AG04450 (cell line): ENCODE data around the gene ANXA6. TPM values are rescaled to one million over a fixed set of nuclear protein-coding genes. Genes with fewer than 3 reads are reported as not detected.

Source experiments
- CTCF ChIA-PET: fragments of 300-600, 350-600 bp; formaldehyde crosslinking; extraction: SDS; loops from one replicate; lab custom pipeline; 2022; ENCODE audit warnings: antibody characterized with exemption, inconsistent platforms; lab: Charles Lee
- POLR2A ChIA-PET: fragments of 350-600 bp; formaldehyde crosslinking; extraction: SDS; loops from one replicate; lab custom pipeline; 2021; ENCODE audit warnings: antibody characterized with exemption, inconsistent platforms; lab: Yijun Ruan, JAX
- DNase-seq: peaks from one replicate; pipeline ENCODE4 v3.0.0-alpha.2; 2011; ENCODE audit warnings: low read depth, low spot score
- H3K27ac ChIP-seq: one replicate; pipeline ENCODE4 v1.5.1; 2012; ENCODE audit warnings: low read depth, low read length, control low read depth
- H3K27me3 ChIP-seq: one replicate; pipeline ENCODE4 v1.6.0; 2012; ENCODE audit warnings: low read length; ENCODE audit not compliant: control insufficient read depth, insufficient read depth
- H3K4me3 ChIP-seq: 2 replicates; pipeline ENCODE4 v1.5.1; 2011; ENCODE audit warnings: mild to moderate bottlenecking, low read depth, low read length, control low read depth
- H3K9me3 ChIP-seq: 2 replicates; pipeline ENCODE4 v1.5.1; 2012; ENCODE audit warnings: low read length; ENCODE audit not compliant: control insufficient read depth, insufficient read depth
- CTCF ChIP-seq: IDR thresholded peaks from 2 replicates; pipeline ENCODE4 v1.5.1; 2011; ENCODE audit warnings: low read depth, low read length, control low read depth, inconsistent platforms
- polyA plus RNA-seq: library from polyadenylated mRNA; depleted of rRNA; stranded (reverse); fragments of >200 nt; gene quantifications from 2 replicates; pipeline ENCODE4 v1.2.3, GENCODE V29; 2011

ANXA6 gene
- polyA plus RNA-seq, 1 experiment: 502 TPM

- H3K27ac ChIP-seq: peak overlapping the region; percentile 65
- ChIA-PET CTCF (interaction anchor here (1.9 to 15.2 kb wide), 4 partner anchors 13 to 63 kb away, joined by 6 to 174 read pairs (median 10); no protein-coding TSS in a partner anchor), POLR2A (interaction anchor here (1.1 kb wide), 1 partner anchor 13 kb away, joined by 4 read pairs; no protein-coding TSS in a partner anchor)
- no peaks in the 10 kb centered on the region for H3K9me3 ChIP-seq
- no peaks in the 10 kb centered on the region for H3K27me3 ChIP-seq
- TF ChIP-seq CTCF: no peak
- no peak for DNase-seq
- no peak overlapping the region for H3K4me3 ChIP-seq
Observed at GRCh38 chr5:151062405-151063141, 95.0 kb downstream of the ANXA6 start.

DNA sequence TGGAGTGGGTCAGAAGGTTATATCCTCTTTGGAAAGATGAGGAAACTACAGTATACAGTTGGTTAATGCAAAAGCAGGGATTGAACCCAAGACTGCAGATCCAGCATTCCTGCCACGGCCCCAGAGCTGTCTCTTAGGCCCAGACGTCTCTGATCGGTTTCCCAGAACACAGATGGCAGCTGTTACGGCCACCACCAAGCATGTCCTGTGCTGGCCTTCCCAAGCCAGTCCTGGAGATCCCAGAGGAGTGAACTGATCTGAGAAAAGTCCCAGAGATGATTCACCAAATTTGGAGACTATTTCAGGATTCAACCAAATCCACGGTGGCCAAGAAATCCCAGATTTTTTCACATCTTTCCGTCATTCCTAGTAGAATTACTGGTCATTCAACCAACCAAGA is 96.8 kb downstream of the ANXA6 start:
- ChIA-PET POLR2A (no interaction called here), CTCF (interaction anchor here (0.7 to 15.2 kb wide), 3 partner anchors 11 to 105 kb away, joined by 3 to 174 read pairs (median 11); no protein-coding TSS in a partner anchor)
- TF ChIP-seq CTCF: no peak
- Histone ChIP-seq H3K4me3 (no peak overlapping the region), H3K27ac (no peak overlapping the region), H3K9me3 (no peaks in the 10 kb centered on the region; the same call in 1 of the 2 replicates), H3K27me3 (no peaks in the 10 kb centered on the region)
- no peak for DNase-seq

DNA sequence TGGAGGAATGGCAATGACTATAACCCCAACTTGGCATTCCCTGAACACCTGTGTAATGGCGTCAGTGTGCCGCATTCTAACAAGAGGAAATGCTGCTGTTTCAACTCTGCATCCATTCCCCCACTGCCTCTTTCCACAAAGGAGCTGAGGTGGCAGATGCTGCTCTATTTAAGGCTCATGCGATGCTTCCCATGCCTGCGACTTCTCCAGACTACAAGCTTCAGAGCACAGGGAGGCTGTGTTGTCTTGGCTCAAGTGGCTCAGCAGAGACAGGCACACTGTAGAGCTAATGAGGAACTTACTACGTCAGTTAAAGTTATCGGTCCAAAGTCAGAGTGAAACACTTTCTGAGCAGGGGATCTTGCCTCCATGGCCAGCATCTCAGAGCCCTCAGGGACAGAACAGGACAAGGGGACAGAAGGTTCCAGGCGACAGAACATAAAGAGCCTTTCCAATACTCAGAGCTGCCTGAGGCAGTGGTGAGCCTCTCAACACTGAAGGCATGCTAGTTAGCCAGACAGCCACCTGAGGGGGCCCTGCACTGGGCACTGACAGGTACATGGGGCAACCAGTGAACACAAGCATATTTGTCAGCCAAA is 98.6 kb downstream of the ANXA6 start:
- Histone ChIP-seq H3K4me3 (no peak overlapping the region), H3K27ac (no peak overlapping the region), H3K9me3 (no peaks in the 10 kb centered on the region; the same call in 1 of the 2 replicates), H3K27me3 (no peaks in the 10 kb centered on the region)
- no peak for TF ChIP-seq CTCF
- POLR2A ChIA-PET: no interaction called here
- no peak for DNase-seq
- CTCF ChIA-PET: interaction anchor here (1.9 to 13.1 kb wide), 3 partner anchors 10 to 106 kb away, joined by 6 to 526 read pairs (median 6); no protein-coding TSS in a partner anchor

- Histone ChIP-seq H3K27me3 (no peaks in the 10 kb centered on the region), H3K4me3 (no peak overlapping the region), H3K27ac (no peak overlapping the region), H3K9me3 (no peaks in the 10 kb centered on the region; the same call in 1 of the 2 replicates)
- ChIA-PET CTCF (interaction anchor here (1.9 to 13.1 kb wide), 3 partner anchors 10 to 107 kb away, joined by 6 to 526 read pairs (median 6); no protein-coding TSS in a partner anchor), POLR2A (no interaction called here)
- no peak for DNase-seq
- TF ChIP-seq CTCF: peak; percentile 13; the same call in 1 of the 2 replicates
Observed at GRCh38 chr5:151058301-151058700, 99.3 kb downstream of the ANXA6 start.
